ENCODE results near the gene ARHGAP28. TPM values are rescaled to one million over a fixed set of nuclear protein-coding genes. Genes with fewer than 3 reads are reported as not detected.

The ARHGAP28 gene
- total RNA-seq, 2 experiments from 2014 or later = not detected

GRCh38 chr18:6923220-6923619 is 193.7 kb downstream of the ARHGAP28 start:
- Mint-ChIP-seq H3K4me3 (no peak overlapping the region), H3K27ac (no peak overlapping the region), H3K27me3 (peaks cover 4% of the 10 kb centered on the region), H3K9me3 (peaks cover 6% of the 10 kb centered on the region), H3K36me3 (ENCODE audit: low read depth) (no peaks in the 10 kb centered on the region), H3K4me1 (ENCODE audit: low read depth) (no peaks in the 10 kb centered on the region)
- Histone ChIP-seq H3K27ac (ENCODE audit: low read depth in 1 of 2, low read length in 2 of 2) (no peak overlapping the region), H3K36me3 (ENCODE audit: insufficient read depth, low read length) (no peaks in the 10 kb centered on the region), H3K27me3 (ENCODE audit: control insufficient read depth in 1 of 2, insufficient read depth in 2 of 2, low read length in 2 of 2) (no peaks in the 10 kb centered on the region), H3K9me3 (ENCODE audit: control insufficient read depth in 1 of 2, insufficient read depth in 1 of 2, low read length in 2 of 2) (peaks cover 0 to 19% of the 10 kb centered on the region in 2 experiments), H3K4me1 (ENCODE audit: insufficient read depth, low read length) (no peaks in the 10 kb centered on the region), H3K4me3 (ENCODE audit: low read length) (no peak overlapping the region)
- ChIA-PET POLR2A (no interaction called here), CTCF (no interaction called here)
- no peak for ATAC-seq (ENCODE audit: poor library complexity)
- no peak for TF ChIP-seq CTCF (IDR thresholded peaks at IDR 0.05)
- intact Hi-C loops (cut with DNase I, micrococcal nuclease) = no loop called here
- no peak for DNase-seq

DNA sequence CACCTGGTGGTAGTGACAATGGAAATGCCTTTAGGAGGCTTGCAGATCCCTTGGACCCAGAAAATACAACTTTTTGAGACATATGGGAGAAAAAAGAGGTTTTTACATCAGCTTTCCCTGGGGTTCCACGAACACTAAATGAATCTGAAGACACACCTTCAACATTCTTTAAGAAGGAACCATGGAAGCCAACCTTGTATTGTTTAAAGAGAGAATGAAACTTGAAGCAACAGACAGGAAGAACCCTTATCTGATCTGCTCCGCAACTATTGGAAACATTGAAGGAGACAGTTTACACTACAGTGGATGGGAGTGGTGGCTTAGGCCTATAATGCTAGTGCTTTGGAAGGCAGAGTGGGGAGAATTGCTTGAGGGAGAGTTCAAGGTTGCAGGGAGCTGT is 197.6 kb downstream of the ARHGAP28 start:
- no peaks in the 10 kb centered on the region for H3K4me1 Mint-ChIP-seq (ENCODE audit: low read depth)
- TF ChIP-seq CTCF (IDR thresholded peaks at IDR 0.05) = no peak
- no peaks in the 10 kb centered on the region for H3K27me3 ChIP-seq (ENCODE audit: control insufficient read depth in 1 of 2, insufficient read depth in 2 of 2, low read length in 2 of 2)
- peaks cover 5% of the 10 kb centered on the region for H3K9me3 Mint-ChIP-seq
- DNase-seq = no peak
- no peak overlapping the region for H3K27ac ChIP-seq (ENCODE audit: low read depth in 1 of 2, low read length in 2 of 2)
- no peak for ATAC-seq (ENCODE audit: poor library complexity)
- intact Hi-C loops (cut with DNase I, micrococcal nuclease) = no loop called here
- H3K9me3 ChIP-seq (ENCODE audit: control insufficient read depth in 1 of 2, insufficient read depth in 1 of 2, low read length in 2 of 2) = peaks cover 0 to 18% of the 10 kb centered on the region in 2 experiments
- POLR2A ChIA-PET = no interaction called here
- H3K4me3 ChIP-seq (ENCODE audit: low read length) = no peak overlapping the region
- peaks cover 4% of the 10 kb centered on the region for H3K27me3 Mint-ChIP-seq
- no peak overlapping the region for H3K27ac Mint-ChIP-seq
- CTCF ChIA-PET = no interaction called here
- H3K4me3 Mint-ChIP-seq = no peak overlapping the region
- no peaks in the 10 kb centered on the region for H3K36me3 Mint-ChIP-seq (ENCODE audit: low read depth)
- H3K36me3 ChIP-seq (ENCODE audit: insufficient read depth, low read length) = no peaks in the 10 kb centered on the region
- no peaks in the 10 kb centered on the region for H3K4me1 ChIP-seq (ENCODE audit: insufficient read depth, low read length)

GRCh38 chr18:6928359-6928758 is 198.8 kb downstream of the ARHGAP28 start:
- Histone ChIP-seq H3K9me3 (ENCODE audit: control insufficient read depth in 1 of 2, insufficient read depth in 1 of 2, low read length in 2 of 2) (peaks cover 0 to 18% of the 10 kb centered on the region in 2 experiments), H3K27me3 (ENCODE audit: control insufficient read depth in 1 of 2, insufficient read depth in 2 of 2, low read length in 2 of 2) (no peaks in the 10 kb centered on the region), H3K4me3 (ENCODE audit: low read length) (no peak overlapping the region), H3K36me3 (ENCODE audit: insufficient read depth, low read length) (no peaks in the 10 kb centered on the region), H3K27ac (ENCODE audit: low read depth in 1 of 2, low read length in 2 of 2) (no peak overlapping the region), H3K4me1 (ENCODE audit: insufficient read depth, low read length) (no peaks in the 10 kb centered on the region)
- CTCF ChIA-PET = no interaction called here
- Mint-ChIP-seq H3K4me1 (ENCODE audit: low read depth) (no peaks in the 10 kb centered on the region), H3K4me3 (no peak overlapping the region), H3K27me3 (peaks cover 4% of the 10 kb centered on the region), H3K36me3 (ENCODE audit: low read depth) (no peaks in the 10 kb centered on the region), H3K9me3 (peaks cover 5% of the 10 kb centered on the region), H3K27ac (no peak overlapping the region)
- no peak for DNase-seq
- no peak for TF ChIP-seq CTCF (IDR thresholded peaks at IDR 0.05)
- ATAC-seq (ENCODE audit: poor library complexity) = no peak
- intact Hi-C loops (cut with DNase I, micrococcal nuclease) = no loop called here
- POLR2A ChIA-PET = no interaction called here
